ENCODE data around the gene SUGCT. TPM values are rescaled to one million over a fixed set of nuclear protein-coding genes. Genes with fewer than 3 reads are reported as not detected.
A peak's percentile ranks its signal among the peaks of the same experiment; 100 is the strongest.
"Not testable (repeated sequence)": the region's sequence is repeated elsewhere in the genome, so short reads cannot be mapped to it uniquely, and the experiment has no call there.

Gene SUGCT
- total RNA-seq, 1 experiment from 2014 or later, result 29.0 TPM

GRCh38 chr7:40248681-40249080 lies 113.9 kb downstream of the SUGCT start:
- no peak for DNase-seq (ENCODE audit: low read depth)

- not testable (repeated sequence) for DNase-seq (ENCODE audit: low read depth)
Measured at GRCh38 chr7:40253444-40253843, 118.6 kb downstream of the SUGCT start.

GRCh38 chr7:40263752-40264390 lies 129.1 kb downstream of the SUGCT start:
- DNase-seq (ENCODE audit: low read depth), result no peak

DNA sequence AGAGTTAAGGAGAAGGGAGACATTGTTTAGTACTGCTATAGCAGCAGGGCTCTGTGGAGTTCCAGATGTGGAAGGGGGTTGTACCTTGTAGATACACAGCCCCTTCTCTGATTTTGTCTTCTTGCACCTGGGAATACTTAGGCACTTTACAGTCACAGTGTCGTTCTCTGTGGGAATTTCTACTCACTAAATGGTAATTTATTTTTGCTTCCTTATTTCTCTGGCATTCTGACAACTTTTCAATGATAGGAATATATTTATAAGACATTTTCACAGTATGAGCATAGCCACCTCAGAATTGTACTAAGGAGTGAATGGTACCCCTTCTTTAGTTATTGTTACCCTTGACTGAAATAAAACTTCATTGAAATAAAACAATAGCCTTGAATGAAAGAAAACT lies 132.8 kb downstream of the SUGCT start:
- no peak for DNase-seq (ENCODE audit: low read depth)

- not testable (repeated sequence) for DNase-seq (ENCODE audit: low read depth)
Measured at GRCh38 chr7:40268810-40269209, 134.0 kb downstream of the SUGCT start.

GRCh38 chr7:40276061-40276460 lies 141.3 kb downstream of the SUGCT start:
- DNase-seq (ENCODE audit: low read depth), result no peak

DNA sequence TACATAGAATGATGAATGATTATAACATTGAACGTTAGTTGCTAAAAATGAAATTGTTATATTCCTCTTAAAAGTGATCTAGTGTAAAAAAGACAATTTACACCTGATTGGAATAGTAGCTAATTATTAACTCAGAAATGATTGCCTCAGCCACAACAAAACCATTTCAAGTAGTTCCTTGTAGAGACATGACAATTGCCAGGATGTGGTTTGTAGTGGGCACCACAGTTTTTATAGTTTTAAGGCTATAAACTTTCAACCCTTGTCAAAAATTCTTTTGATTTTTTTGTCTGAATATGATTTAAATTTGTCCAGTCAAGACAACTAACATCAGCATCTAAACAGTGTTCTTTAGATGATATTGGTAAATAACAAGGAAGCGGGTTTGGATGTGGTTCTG lies 145.2 kb downstream of the SUGCT start:
- no peak for DNase-seq (ENCODE audit: low read depth)

GRCh38 chr7:40282858-40283257 lies 148.1 kb downstream of the SUGCT start:
- DNase-seq (ENCODE audit: low read depth), result no peak

GRCh38 chr7:40283391-40283790 lies 148.6 kb downstream of the SUGCT start:
- DNase-seq (ENCODE audit: low read depth), result no peak

DNA sequence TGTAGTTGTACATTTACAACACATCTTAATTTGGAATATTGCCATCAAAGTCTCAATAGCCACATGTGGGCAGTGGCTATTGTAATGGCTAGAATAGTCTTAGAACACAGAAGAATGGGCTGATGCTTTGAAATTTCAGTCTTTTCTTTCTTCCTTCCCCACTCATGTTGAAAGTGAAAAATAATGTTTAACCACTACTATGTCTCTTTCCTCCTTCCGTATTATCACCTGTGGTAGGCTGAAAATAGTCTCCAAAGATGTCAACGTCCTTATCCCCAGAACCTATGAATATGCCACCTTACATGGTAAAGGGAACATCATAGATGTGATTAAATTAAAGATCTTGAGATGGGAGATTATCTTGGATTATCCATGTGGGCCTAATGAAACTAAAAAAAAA lies 154.0 kb downstream of the SUGCT start:
- no peak for DNase-seq (ENCODE audit: low read depth)

- DNase-seq (ENCODE audit: low read depth), result peak; percentile 76
Measured at GRCh38 chr7:40297741-40298311, 163.0 kb downstream of the SUGCT start.

- peak; percentile 72 for DNase-seq (ENCODE audit: low read depth)
Measured at GRCh38 chr7:40298421-40298820, 163.6 kb downstream of the SUGCT start.

DNA sequence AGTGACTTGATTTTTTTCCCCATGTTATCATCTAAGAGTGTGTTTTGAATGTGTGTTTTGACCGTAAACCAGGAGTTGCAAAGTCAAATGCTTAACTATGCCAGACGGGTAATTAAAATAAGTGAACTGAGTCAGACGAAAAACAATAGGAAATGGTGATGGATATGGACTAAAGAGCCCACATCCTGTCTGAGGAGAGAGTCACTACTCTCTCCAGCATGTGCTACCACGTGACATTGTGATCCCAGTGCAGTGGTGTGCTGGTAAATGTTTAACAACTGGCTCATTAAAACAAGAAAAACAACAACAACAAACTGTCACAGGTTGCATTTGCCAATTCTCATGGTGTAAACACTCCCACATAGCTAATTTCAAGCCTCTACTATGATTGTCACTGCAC lies 164.3 kb downstream of the SUGCT start:
- DNase-seq (ENCODE audit: low read depth), result peak; percentile 97

DNA sequence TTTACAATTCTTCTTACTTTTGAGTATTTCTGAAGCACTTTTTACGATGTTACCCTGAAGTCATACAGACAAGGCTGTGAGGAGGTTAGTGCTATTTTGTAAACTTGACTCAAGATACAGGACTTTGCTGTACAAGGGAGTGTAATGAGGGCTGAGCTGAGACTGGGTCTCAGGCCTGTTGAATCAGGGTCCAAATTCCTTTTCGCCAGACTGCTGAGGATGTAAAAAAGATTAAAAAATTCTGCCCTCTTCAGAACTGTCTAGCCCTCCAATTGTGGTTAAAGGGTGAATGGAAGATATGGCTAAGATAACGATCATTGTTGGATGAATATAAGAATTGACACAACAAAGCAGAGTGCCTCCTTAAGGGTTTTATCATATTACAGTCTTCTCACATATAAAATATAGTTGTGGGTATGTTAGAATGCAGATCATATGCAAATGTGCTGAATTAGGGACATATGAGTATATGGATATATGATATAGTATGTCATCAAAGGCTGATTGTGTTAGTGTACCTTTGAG lies 165.4 kb downstream of the SUGCT start:
- no peak for DNase-seq (ENCODE audit: low read depth)

DNA sequence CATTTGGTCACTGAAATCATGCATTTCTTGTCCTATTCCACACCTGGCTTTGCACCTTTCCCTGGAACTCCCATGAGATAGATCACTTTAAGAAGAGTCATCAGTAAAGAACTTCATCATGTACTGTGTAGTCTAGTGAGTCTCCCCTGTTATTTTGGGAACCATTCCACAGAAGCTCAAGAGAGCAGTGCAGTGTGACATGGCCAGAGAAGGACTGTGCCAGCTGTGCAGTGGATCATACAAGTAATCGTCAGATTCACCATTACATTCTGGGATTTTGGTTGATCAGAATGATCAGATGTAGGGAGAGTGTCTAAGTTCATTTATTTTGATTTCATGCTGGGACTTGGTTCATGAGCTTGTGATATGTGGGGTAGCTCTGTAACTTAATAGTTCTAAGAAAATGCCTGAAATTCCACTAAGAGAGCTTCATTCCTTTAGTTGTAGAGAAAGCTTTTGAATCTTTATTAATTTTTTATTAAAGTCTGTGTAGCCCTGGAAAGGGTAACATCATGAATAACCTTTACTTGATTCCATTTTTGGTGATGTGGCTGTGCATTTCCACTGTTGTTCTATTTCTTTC lies 166.8 kb downstream of the SUGCT start:
- peak; percentile 87 for DNase-seq (ENCODE audit: low read depth)

DNA sequence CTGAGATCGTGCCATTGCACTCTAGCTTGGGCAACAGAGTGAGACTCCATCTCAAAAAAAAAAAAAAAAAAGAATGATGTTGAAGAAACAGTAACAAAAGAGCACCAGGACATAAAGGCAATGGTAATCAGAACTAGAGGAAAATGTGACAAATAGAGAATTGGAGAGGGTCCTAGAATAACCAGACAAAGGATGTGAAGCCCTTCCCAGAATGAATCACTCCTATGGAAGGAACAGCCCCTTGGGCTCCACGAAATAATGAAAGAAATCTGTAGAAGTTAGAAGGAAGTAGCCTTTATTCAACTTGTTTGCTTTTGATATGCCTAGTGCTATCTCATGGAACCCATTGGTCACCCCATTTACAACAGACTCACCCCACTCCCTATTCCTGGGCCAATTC lies 169.2 kb downstream of the SUGCT start:
- no peak for DNase-seq (ENCODE audit: low read depth)

GRCh38 chr7:40305229-40305628 lies 170.4 kb downstream of the SUGCT start:
- no peak for DNase-seq (ENCODE audit: low read depth)

- peak; percentile 64 for DNase-seq (ENCODE audit: low read depth)
Measured at GRCh38 chr7:40306025-40306424, 171.2 kb downstream of the SUGCT start.

GRCh38 chr7:40306596-40306995 lies 171.8 kb downstream of the SUGCT start:
- DNase-seq (ENCODE audit: low read depth), result peak; percentile 92

DNA sequence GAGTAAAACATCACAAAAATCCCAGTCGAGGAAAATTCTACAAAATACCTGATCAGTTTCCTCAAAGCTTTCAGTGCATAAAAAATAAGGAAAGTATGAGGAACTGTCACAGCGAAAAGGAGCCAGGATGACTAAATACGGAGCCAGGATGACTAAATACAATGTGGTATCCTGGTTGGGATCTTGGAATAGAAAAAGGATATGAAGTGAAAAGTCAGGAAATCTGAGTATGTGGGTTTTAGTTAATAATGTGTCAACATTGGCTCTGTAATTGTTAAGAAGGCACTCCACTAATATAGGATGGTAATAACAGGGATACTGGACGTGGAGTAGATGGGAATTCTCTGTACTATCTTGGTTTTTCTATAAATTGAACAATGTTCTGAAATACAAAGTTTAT lies 175.5 kb downstream of the SUGCT start:
- peak; percentile 77 for DNase-seq (ENCODE audit: low read depth)

DNA sequence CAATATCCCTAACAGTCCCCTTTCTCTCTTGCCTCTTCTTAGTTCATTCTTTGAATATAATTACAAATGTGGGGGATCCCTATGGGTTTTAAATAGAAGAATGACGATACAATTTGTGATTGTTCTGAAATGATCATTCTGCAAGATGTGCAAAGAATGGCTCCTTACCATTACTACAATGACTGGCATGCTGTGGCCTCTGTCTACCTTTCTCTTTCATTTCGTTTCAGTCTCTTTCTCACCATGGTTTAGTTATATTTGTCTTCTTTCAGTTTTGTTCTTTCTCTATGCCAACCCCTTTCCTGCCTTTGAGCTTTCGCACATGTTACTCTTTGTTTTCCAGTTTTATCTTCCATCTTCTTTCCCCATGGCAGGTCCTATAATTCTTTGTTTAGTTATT lies 176.5 kb downstream of the SUGCT start:
- no peak for DNase-seq (ENCODE audit: low read depth)

DNA sequence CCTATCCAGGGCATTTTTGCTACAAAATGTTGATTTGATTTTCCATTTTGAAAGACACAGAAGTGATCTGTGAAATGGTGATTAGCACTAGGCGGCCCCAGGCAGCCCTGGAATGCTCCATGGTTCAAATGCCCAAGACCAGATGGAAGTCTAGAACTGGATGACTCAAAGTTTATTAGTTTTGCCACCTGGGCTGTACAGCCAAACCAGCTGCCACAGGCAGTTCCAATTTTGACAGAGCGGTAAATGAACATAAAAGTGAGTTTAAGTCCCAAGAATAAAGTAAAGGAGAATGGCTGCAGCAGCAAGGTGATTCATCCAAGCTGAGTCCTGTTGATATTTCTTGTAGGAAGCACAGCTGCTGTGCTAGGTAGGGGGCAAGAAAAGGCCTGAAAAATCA lies 180.5 kb downstream of the SUGCT start:
- DNase-seq (ENCODE audit: low read depth), result peak; percentile 93

DNA sequence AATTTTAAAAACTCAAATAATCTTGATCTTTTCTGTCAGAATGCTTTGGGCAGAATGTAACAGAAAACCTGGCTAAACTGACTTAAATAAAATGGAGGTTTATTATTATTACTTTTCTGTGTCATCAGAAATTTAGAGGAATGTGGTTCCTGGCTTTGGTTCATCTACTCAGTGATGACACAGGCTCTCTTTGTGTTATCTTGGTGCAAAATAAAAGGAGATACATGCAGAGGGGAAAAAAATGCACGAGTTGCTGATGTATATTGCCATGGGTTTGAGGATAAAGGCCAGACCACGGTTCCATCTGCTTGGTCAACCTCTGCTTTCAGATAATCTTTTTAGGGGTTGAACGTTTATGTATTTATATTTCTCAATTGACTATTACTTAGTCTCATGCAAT lies 181.4 kb downstream of the SUGCT start:
- no peak for DNase-seq (ENCODE audit: low read depth)
